HG03103 (cell line): ENCODE results near the gene GYS2.

Source experiments
- ATAC-seq: cut with Tn5 transposase; IDR thresholded peaks from one replicate; pipeline ENCODE4 v1.9.1; 2021; ENCODE audit warnings: low read depth; ENCODE audit not compliant: unreplicated experiment

GYS2 gene

GRCh38 chr12:21518451-21518850 lies 86.2 kb downstream of the GYS2 start:
- no peak for ATAC-seq

- ATAC-seq, result no peak
These were observed 88.4 kb downstream of the GYS2 start for GRCh38 chr12:21516281-21516680.

GRCh38 chr12:21509768-21510167 lies 94.9 kb downstream of the GYS2 start:
- ATAC-seq, result peak; percentile 89

GRCh38 chr12:21507849-21508248 lies 96.8 kb downstream of the GYS2 start:
- ATAC-seq, result no peak

- no peak for ATAC-seq
These were observed 98.8 kb downstream of the GYS2 start for GRCh38 chr12:21505888-21506287.

GRCh38 chr12:21502872-21503271 lies 101.8 kb downstream of the GYS2 start:
- ATAC-seq, result no peak

- no peak for ATAC-seq
These were observed 102.5 kb downstream of the GYS2 start for GRCh38 chr12:21502164-21502496.

GRCh38 chr12:21501258-21502163 lies 103.1 kb downstream of the GYS2 start, which contains the start of the genes GOLT1B and RECQL:
Gene GOLT1B (plus strand): TSS chr12:21501789. CDS start chr12:21501924, 135 bp downstream.
Gene RECQL (minus strand): TSS chr12:21501635. CDS start chr12:21499570, 2,065 bp downstream.
- ATAC-seq, result peak; percentile 98

- ATAC-seq, result peak; percentile 0
These were observed 103.8 kb downstream of the GYS2 start for GRCh38 chr12:21500786-21501257.

GRCh38 chr12:21499765-21500164 lies 104.9 kb downstream of the GYS2 start:
- no peak for ATAC-seq
